ENCODE results near the gene AVL9.
"Not testable (repeated sequence)": the region's sequence is repeated elsewhere in the genome, so short reads cannot be mapped to it uniquely, and the experiment has no call there.

DNA sequence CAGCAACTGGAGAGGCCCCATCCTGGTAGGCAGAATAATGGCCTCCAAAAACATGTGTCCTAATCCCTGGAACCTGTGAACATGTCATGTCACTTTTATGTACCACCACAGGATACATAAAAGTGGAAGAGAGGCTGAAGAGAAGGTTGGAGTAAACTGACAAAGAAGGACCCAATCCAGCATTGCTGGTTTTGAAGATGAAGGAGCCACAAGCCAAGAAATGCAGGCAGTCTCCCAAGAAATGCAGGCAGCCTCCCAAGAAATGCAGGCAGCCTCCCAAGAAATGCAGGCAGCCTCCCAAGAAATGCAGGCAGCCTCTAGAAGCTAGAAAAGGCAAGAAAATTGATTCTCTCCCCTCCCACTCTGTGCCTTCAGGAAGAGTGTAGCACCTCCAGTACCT lies 142.3 kb downstream of the AVL9 start:
- not testable (repeated sequence) for TF ChIP-seq CTCF (conservative IDR thresholded peaks at IDR 0.05; ENCODE audit: low read depth in 2 of 2); EZH2 (IDR thresholded peaks at IDR 0.05; ENCODE audit: low read depth, unreplicated experiment); POLR2AphosphoS5 (IDR thresholded peaks at IDR 0.05; ENCODE audit: low read depth); JUNB (IDR thresholded peaks at IDR 0.05; ENCODE audit: unreplicated experiment); CREB1 (CRISPR knock-in tag; IDR thresholded peaks at IDR 0.05; ENCODE audit: low read depth); NANOG (IDR thresholded peaks at IDR 0.05; ENCODE audit: borderline replicate concordance); REST (IDR thresholded peaks at IDR 0.05; ENCODE audit: unreplicated experiment); EZH2phosphoT487 (IDR thresholded peaks at IDR 0.05; ENCODE audit: unreplicated experiment); STAT1 (IDR thresholded peaks at IDR 0.05; ENCODE audit: unreplicated experiment); ZNF331 (CRISPR knock-in tag; IDR thresholded peaks at IDR 0.05; ENCODE audit: low read depth); ZNF114 (CRISPR knock-in tag; IDR thresholded peaks at IDR 0.05); ETS1 (IDR thresholded peaks at IDR 0.05); ZNF462 (CRISPR knock-in tag; IDR thresholded peaks at IDR 0.05)
